Right lung (tissue), 5 donors: Measurements from ENCODE around the gene PLEKHG5. TPM values are rescaled to one million over a fixed set of nuclear protein-coding genes. Genes with fewer than 3 reads are reported as not detected.
"Not testable (repeated sequence)": the region's sequence is repeated elsewhere in the genome, so short reads cannot be mapped to it uniquely, and the experiment has no call there.

Source experiments
- DNase-seq, 2 donors: peaks; one replicate each; pipeline ENCODE4 v3.0.0-alpha.2; 2013
- polyA plus RNA-seq, 5 donors: library from polyadenylated mRNA; unstranded; fragments of 120-200 nt; gene quantifications; one replicate each; pipeline versions ENCODE4 v1.2.1 to v1.2.3, GENCODE V29; 2013; ENCODE audit warnings: inconsistent platforms in 1 of 5, low replicate concordance in 1 of 5; ENCODE audit not compliant: insufficient read length in 5 of 5, insufficient read depth in 1 of 5

PLEKHG5 gene
- polyA plus RNA-seq, 5 donors: 20.0 to 33.7 (median 28.7) TPM

DNA sequence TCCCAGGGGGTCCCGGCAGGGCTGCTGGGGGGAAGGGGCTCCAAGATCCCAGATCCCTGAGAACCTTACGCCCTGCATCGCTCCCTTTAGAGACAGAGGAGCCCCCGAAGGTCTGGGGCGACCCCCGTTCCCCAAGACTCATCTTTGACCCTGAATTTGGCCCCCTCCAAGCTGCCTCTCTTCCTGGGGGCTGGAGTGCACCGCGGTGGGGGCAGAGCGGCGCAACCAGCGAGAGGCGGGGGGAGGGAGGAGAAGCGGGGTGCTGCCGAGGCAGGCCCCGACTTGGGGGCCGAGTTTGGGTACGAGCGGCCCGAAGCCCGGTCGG, 5.4 kb upstream of the PLEKHG5 start:
- DNase-seq: no peak

DNA sequence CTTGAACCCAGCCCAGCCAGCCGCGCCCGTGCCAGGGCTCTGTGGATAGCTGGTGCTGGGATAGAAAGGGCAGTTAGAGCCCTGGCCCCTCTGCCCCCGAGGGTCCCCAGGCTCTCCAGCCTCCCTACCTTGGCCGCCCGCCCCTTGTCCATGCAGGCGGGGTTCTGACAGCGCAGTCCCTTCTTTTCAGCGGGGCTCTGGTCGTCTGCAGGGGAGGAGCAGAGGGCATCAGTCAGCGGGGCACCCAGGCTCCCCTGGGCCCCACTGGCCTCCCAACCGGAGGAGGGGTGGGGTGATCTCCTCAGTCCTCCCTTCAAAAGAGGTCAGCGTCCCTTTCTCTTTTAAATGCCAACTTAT, 4.9 kb upstream of the PLEKHG5 start:
- no peak for DNase-seq

DNA sequence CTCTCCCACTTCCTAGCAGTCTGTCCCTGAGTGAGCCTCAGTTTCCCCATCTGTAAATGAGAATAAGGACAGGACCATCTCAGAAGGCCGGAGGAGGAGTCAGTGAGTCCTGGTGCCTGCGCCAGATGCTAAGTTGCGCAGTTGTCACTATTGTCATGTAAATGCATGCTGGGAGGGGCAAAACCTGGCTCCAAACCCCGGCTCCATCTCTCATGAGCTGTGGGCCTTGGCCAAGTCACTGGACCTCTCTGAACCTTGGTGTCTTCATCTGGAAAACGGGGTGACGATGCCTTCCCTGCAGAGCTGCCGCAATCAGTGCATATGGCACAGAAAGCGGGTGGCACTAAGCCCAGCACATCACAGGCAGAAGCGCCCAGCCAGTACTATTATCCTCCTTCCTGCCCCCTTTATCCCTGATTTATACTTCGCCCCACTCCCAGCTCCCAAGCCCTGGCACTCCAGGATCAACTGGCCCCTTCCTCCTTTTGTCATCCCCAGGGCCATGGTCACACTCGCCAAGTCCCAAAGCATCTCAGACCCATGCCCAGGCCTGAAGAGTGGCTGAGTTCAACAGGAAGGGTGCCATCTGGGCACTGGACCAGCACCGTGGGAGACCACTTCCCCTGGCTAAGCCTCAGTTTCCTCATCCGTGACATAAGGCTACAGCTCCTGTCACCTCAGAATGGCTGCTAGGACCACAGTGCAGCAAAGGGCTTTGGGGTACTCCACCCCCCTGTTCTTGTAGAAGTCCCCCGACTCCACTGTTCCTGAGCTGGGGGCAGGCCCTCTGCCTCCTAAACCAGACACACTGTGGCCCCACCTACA, 4.3 kb upstream of the PLEKHG5 start:
- DNase-seq: no peak

DNA sequence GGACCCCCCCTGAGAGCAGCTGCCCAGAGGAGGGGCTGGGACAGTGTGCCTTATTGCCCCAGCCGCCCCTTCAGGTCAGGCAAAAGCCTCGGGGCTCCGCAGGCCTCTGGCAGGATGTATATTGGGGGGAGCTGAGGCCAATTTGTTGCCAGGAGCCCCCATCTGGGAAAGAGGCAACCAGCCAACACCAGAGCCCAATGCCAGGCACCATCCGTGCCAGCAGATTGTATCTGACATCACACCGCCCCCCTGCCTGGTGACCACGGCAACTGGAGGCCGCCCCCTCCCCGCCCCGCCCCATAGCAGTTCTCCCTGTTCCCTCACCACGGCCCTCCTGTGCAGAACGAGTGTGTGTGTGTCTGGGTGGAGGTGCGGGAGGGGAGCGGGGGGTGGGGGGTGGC, 3.6 kb upstream of the PLEKHG5 start:
- no peak for DNase-seq

DNA sequence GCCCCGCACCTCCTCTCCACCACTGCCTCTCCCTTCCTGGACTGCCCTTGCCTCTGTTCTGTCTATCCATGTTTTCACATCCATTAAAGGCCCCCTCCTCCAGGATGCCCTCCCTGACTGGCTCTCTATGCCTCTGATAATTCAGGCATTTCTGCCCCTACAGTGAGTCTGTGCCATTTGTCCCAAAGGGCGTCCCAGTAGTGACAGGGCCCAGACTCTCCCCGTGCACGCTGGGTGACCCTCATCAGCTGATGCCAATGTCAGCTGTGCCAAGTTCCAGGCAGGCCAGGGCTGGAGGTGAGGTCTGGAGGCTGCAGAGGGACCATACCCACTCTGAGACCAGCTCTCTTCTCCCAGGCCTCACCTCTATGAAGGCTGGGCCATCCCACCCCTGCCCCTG, 3.2 kb upstream of the PLEKHG5 start:
- DNase-seq: no peak

DNA sequence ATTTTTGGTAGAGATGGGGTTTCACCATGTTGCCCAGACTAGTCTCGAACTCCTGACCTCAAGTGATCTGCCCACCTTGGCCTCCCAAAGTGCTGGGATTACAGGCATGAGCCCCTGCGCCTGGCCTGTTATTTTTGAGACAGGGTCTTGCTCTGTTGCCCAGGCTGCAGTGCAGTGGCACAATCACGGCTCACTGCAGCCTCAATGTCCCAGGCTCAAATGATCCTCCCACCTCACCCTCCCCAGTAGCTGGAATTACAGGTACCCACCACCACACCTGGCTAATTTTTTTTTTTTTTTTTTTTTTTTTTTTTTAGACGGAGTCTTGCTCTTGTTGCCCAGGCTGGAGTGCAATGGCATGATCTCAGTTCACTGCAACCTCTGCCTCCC, 2.4 kb upstream of the PLEKHG5 start:
- DNase-seq: not testable (repeated sequence)

DNA sequence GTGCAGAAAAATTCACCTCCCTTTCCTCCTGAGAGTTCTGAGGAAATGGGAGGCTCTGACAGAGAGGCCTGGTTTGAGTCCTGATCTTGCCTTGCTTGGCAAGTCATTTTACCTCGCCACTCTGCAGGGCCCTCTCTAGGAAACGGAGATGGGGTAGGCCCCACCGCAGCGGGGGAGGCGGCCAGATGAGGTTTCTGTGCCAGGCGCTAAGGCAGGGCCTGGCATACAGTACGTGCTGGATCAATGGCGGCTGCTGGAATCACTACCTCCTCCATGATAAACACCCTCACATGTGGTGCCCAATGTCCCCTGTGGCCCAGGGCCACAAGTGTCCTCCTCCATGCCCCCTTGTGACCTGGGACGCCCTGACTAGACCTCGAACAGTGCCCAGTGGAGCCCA, 499 bp upstream of the PLEKHG5 start:
- no peak for DNase-seq

DNA sequence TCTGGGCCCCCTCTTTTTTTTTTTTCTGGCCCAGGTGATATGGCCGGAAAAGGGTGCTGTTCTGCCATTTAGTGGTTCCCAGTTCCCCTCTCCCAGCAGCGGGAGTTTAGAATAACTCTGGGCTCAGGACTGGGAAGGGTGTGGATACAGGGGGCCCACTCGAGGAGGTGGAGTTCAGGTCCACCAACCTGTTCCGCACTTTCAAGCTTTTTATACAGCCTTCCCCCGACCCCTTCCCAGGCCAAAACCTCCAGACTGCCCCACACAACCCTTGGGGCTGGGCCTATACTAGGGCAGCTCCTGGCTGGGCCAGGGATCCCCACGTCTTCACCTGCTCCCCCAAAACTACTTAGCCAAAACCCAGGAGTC, 402 bp downstream of the PLEKHG5 start:
- no peak for DNase-seq

DNA sequence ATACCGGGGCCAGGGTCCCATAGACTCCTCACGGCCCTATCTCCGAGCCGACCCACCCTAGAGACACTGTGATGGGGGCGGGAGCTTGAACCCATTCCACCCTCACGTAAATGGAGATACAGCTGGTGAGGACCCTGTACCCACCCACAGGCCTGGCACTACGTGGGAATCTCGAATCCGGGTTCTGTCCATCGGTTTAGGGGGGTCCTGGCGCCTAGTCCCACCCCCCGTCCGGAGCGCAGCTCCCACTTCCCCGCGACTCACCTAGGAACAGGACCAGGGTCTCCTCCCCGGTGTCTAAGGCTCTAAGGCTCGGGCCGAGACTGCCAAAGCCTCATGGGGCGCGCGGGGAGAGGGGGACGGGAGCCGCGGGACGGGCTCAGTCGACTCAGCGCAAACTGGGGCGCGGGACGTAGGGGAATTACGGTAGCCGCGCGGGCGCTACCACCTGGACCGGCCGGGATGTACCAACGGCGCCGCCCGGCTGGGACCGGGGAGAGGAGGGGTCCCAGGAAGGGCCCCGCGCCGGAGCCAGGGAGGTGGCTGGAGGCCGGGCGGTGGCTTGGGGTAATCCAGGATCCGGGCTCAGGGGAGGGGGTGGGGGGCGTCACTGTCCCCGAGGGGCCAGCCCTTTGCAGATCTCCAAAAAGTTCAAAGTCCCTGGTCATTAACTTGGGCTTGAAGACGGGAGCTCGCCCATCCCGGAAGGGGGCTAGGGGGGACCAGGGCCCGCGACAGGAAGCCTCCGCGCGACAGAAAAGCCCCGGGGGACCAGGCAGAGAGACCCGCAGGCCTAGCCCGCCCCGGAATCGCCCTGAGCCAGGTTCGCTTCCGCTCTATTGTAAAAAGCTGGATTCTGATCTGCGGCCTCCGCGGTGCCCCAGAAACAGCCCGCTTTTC, 1.0 kb downstream of the PLEKHG5 start:
- peak in 1 of 2 donors; percentile 53 for DNase-seq

DNA sequence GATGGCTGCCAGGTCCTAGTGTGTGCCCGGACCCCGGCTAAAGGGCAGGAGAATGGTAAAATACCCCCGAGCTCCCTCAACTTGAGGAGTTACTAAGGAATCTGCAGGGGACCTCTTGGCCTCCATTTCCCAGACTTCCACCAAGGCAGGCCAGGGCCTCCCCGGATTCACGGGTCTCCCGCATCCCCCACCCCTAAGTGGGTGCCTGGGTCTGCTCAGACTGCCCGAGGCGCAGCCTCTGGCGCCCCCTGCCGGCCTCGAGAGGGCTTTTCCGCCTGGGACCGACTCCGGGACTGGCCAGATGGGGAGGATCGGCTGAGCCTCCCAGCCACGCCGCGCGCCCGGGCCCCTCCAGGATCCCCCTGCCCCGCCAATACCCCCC, 1.7 kb downstream of the PLEKHG5 start:
- peak; percentile 51 to 65 for DNase-seq

DNA sequence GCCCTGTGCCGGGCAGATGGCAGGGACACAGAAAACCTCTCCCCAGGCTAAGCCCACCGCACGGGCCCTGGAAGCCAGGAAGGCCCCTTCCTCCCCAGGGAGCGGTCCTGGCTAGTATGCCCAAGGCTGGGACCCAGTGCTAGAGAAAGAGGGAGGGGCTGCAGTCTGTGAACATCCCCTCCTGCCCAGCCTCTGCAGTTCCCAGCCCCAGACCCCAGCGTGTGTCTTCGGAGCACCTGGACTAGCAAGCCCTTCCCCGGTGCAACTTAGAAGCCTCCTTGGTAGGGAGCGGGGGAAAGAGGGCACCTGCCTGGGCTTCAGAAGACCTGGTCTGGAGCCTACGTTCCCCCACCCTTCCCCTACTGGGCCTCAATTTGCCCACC, 2.1 kb downstream of the PLEKHG5 start:
- no peak for DNase-seq

DNA sequence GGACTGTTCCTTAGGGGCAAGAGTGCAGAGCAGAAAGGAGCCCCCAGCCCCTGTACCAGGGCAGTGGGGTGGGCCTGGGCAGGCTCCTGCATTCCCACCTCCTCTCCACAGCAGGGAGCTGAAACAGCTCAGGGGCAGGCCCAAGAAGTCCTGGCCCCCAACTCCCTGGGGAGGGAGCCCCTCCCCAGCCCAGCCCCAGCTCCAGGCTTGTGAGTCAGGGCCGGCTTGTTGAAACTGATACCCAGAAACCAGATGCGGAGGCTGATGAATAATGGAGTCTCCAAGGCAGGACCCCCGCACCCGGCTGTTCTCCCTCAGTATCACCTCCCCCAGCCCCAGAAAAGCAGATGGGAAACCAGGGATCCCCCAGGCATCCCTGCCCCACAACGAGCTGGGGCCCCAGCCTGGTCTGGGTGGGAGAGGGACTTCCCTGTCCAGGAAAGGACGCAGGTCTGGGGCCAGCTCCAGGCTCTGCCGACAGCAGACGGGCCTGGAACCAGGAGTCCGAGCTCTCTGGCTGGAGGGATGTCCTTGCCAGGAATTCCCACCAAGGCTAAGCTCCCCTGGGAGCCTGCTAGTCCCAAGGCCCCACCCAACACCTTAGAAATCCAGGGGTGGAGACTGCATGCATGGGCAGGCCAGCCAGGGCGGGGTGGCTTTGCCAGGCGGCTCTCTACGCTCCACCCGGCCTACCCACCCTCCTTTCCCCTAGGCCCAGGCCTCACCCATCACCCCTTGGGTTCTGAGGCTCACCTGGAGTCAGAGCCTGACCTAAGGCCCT, 2.7 kb downstream of the PLEKHG5 start:
- no peak for DNase-seq

DNA sequence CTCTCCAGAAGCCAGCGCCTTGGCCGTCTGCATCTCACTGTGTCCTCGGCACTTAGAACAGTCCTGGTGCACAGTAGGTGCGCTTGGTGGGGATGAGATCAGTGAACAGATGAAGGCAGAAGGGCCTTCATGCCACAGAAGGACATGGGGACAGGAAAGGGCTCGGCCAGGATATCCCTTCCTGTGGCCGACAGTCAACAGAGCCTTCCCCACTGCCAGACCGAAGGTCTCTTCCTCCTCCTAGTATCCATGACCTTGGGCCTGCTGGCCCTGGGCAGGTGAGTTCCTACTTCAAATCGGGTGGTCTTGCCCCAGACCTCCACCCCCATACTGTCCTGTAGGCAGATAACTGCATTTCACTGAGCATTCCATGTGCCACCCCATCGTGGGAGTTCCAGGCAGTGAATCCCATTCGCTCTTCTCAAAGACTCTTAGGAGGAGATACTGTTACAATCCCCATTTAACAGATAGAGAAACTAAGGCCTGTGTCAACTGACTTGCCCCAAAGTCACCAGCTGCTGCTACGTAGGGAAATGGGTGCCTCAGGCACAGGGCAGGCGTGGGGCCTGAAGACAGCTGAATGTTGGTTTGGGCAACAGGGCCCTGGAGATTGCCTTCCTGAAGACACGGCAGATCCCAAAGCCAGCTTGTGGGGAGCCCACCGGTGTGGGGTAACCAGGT, 3.5 kb downstream of the PLEKHG5 start:
- DNase-seq: no peak

DNA sequence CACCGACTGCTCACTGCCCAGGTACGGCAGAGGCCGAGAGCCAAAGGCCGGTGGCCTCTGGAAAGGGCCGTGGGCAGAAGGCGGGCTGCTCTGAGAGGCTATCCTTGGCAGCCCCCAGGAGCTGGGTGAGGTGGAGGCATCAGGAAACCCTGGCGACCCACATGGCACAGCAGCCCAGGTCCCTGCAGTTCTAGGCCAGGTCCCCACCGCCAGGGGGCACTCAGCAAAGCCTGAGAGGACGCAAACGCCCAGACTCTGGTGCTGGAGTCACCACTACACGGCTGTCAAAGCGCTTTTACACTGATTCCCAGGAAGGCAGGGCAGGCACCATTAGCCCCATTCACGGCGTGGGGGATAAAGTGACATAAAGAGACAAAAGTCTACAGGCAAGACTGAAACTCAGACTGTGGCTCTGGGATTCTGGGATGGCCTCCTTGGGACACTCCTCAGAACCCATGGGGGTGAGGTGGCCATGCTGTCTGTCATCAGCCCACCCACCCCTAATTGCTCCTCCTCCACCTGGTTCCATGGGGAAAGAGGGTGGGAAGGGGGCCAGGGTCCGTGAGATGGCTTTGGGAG, 4.9 kb downstream of the PLEKHG5 start:
- DNase-seq: peak; percentile 73 to 74

DNA sequence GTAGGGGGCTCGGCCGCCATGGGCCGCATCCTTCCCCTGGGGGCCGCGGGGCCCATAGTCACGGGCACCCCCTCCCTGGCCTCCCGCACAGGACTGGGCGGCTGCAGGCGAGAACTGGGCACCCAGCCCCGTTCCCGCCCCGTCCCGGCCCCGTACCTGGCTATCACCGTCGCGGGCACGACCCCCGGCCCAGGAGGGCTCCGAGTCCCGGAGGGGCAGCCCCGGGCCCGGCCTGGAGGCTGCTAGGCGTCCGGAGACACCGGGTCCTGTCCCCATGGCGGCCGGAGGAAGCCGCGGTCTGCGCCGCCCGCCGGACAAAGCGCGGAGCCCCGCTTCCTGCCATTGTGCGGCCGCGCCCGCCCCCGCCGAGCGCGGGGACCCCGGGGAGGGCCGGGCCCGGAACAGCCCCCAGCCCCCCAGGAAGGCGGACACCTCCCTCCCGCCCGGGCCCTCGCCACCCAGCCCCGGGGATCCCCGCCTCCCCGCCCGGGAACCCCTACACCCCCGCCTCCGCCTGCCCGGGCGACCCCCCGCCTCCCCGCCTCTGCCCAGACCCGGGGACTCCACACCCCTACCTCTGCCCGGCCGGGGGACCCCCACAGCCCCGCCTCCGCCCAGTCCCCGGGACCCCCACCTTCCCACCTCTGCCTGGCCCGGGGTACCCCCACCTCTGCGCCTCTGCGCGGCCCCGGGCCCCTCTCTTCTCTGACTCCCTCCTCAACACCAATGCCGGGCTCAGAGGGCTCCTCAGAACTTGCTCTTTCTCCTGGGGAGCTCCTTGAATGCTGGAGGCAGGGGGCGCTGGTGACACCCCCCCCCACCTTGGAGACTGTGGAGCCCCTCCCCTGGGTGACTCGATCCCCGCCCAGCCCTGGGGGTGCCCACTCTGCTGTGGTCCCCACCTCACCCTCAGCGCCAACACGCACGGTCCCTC, 6.0 kb downstream of the PLEKHG5 start:
- no peak for DNase-seq

DNA sequence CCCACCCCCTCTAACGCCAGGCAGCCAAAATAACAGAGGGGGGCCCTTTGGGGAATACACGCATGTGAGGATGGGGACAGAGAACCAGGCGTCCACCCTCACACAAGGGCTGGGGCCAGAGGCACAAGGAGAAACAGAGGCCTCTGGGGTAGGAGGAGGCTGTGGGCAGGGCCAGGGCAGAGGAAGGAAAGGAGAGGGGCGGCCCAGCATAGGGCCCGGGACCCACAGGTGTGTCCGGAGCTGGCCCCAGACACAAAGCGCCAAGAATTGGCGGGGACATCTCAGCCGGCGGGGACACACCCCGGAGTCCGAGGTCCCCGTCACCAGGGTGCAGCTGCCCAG, 6.7 kb downstream of the PLEKHG5 start:
- no peak for DNase-seq

DNA sequence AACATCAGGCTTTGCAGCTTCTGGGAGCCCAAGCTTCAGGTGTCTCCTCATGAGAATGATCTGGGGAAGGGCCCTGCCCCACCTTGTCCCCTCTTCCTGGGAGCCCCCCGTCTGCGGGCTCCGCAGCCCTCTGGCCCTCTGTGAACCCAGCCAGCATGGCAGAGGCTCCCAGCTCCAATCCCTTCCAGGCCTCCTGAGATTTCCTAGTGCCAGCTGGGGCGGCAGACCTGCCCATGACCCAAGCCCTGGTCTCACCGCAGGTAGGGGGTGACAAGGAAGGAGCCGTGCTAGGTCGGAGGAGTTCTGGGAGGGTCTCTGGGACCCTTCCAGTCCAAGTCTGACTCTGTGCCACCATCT, 7.7 kb downstream of the PLEKHG5 start:
- DNase-seq: no peak

DNA sequence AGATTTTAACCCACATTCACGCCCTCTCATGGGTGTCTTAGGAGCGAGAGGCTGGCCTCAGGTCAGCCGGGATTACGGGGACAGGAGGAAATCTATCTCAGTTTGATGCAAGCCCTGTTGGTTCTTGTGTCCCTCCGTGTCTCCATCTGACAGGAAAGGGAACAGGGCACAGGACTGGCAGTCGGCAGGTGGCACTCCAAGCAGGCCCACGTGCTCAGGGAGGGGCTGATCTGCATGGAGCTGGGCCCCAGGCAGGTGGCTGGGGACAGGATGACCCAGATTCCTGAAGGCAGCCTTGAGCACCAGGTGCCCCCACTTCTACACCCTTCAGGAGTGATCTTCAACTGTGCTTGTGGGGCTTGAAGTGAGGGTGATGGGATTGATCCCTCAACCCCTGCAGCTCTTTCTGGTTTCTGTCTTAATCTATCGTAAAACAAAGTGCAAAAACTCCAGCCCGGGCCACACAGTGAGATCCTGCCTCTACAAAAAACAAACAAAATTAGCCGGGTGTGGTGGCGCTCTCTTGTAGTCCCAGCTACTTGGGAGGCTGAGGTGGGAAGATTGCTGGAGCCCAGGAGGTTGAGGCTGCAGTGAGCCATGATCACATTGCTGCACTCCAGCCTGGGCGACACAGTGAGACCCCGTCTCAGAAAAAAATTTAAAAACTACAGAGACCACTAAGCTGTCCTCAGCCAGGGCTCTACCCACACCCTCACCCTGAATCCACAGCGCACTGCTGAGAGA, 8.3 kb downstream of the PLEKHG5 start:
- peak in 1 of 2 donors; percentile 42 for DNase-seq

DNA sequence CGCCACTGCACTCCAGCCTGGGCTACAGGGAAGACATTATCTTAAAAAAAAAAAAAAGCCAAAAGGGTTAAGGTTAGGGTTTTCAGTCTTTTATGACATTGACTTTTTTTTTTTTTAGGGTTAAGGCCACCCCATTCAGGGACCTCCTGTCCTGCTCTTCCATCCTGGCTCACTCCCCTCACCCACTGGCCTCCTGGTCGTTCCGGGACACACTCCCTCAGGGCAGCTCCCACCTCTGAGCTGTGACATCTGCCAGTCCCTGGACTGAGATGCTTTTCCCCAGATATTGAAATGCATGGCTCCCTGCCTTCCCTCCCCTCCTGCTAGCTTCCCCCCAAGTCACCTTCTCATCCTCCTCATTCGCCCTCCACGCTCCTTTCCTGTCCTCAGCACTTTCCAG, 9.6 kb downstream of the PLEKHG5 start:
- DNase-seq: no peak
